ENCODE results near the gene CCDC195.

DNA sequence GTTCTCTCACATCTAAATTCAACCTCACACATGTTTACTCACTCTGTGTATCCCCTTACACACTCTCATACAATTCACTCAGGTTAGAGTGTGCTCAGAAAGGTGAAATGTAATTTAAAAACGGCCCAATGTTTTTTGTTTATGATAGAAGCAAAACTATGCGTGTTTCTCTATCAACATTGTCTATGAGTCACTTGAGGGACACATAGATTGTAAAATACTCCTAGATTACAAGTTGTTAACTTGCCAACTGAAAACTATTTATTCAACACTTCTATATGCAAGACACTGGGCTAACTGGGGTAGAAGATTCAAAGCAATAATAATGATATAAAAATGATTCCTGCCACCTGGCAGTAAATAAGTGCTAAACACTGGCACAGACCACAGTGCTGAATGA is 24.6 kb downstream of the CCDC195 start:
- TF ChIP-seq EZH2 (IDR thresholded peaks at IDR 0.05; ENCODE audit: borderline replicate concordance, low read length) (no peak), CTCF (conservative IDR thresholded peaks at IDR 0.05 in 1 of 2, IDR thresholded peaks at IDR 0.05 in 1 of 2; ENCODE audit: extremely low read depth in 1 of 2, insufficient read depth in 1 of 2, low read depth in 1 of 2, low read length in 2 of 2) (no peak)

Data from mammary epithelial cell (primary cell).